Measurements from ENCODE around the gene CLHC1.
"Not testable (repeated sequence)": the region's sequence is repeated elsewhere in the genome, so short reads cannot be mapped to it uniquely, and the experiment has no call there.

CLHC1 gene

DNA sequence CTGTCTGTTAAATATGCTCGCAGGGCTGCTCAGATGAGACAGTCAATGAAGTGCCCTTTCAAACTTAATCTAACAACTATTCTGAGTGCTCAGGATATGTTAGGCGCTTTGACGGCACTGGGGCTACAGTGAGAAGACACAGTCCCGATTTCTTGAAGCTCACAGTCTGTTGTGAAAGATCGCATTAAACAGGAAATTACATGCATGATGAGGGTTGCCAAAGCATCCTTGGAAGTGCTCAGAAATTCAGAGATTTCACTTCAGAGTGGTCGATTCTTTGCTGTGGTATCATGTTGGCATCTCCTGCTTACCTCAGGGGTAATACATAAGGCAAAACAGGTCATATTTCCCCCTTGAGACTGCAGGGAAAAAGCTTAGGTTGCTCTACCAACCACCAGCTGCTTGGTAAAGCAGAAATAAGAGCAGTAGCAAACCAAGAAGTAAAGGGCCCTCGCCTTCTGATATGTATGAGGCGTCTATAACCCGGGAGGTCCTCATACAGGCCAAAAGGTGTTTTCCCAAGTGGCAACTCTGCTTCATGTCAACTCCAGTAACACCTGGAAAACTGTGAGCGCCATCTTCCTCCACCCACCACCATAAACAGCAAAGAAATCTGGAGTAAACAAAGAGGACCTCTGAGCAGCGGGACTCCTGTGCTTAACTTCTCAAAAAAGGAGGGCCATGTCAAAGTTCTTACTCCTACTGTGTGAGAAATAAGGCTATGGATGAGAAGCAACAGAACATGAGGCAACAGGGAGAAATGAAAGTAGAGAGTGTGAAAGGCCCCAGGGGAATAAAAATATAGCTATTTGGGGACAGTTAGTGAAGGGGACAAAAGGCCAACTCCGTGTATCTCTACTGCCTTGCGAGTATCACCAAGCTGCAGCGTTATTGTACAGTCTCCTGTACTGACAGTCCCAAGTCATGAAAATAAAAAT, 79.3 kb downstream of the CLHC1 start:
- DNase-seq, result no peak

DNA sequence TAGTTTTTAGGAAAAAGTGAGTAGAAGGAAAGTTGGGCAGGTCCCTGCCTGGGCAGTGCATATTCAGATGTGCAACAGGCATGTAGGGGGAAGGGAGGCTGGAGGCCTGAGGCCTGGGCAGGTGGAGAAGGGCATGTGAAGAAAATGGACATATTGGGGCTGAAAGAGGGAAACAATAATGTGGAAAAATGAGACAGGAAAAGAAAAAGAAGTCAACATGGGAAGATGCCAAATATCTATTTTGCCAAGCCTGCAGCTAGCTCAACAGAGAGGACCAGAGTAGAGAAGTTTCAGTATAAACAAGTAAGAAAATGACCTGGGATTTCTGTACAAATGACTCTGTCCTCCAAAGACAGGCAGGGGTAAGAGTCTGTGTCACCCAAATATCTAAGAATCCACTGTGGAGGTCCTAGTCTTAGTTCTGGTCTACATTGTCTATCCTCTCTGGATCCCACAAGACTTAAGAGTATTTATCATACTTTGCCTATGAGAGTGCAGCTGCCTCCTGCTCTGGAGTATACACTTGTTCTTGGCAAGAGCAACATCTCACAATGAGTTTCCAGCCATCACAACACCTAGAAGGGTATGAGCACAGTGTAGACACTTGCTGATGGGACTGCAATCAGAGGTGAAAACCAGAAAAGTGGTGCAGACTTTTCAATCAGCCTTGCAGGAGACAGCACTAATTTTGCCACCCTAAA, 80.2 kb downstream of the CLHC1 start:
- no peak for DNase-seq

DNA sequence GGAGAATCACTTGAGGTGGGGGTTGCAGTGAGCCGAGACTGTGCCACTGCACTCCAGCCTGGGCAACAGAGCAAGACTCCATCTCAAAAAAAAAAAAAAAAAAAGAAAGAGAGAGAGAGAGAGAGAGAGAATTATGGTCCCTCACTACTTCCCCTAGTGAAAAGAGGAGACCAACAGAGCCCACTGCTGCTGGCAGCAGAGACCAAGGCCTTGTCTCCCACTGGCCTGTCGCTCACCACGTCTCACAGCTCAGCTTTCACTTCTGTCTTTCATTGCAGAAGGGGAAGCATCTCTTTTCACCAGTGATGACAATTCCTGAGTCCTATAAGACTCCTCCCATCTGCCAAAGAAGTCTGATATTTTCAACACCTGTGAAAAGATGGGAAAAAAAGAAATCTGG, 81.3 kb downstream of the CLHC1 start:
- no peak for DNase-seq

DNA sequence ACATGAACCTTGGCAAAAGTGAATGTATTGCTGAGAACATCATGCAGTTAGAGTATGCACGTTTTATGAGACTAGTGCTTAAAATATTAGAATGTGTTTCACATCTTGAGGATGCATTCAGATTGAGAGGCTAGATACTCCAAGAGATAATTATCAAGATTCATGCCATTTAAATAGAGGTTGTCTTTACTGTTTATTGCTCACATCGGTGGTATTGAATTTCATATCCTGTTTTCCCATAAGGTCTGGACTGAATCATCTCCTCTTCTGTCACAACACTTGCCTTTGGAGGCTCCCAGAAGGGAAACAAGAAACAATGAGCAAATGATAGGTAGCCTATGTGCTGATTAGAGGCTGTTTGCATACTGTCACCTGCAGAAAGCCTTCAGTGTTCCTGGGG, 83.8 kb downstream of the CLHC1 start:
- peak; percentile 86 for DNase-seq

DNA sequence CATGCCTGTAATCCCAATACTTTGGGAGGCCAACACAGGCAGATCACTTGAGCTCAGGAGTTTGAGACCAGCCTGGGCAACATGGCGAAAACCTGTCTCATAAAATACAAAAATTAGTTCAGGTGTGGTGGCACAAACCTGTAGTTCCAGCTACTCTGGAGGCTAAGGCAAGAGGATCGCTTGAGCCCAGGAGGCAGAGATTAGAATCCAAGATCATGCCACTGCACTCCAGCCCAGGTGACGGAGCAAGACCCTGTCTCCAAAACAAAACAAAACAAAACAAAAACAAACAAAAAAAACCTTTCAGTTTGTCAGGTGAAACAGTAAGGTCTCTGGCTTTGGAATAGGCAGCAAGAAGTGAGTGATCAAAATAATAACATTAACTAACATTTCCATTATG, 84.6 kb downstream of the CLHC1 start:
- no peak for DNase-seq

DNA sequence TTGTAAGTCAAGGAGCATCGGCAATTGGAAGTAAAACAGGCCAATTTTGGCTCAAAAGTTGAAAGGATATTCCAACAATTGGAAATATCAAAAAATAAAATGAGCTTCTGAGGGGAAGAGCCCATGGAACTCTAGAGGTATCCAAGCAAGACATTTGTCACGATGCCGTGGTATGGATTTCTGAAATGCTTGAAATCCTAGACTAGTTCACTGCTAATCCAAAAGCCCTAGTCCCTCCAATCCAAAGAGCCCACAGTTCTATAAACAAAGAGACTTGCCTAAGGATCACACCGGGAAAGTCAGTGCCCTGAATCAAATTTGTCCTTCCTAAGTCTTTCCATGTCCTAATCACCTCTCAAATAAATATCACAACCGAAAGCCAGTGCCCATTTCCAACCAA, 85.1 kb downstream of the CLHC1 start:
- no peak for DNase-seq

DNA sequence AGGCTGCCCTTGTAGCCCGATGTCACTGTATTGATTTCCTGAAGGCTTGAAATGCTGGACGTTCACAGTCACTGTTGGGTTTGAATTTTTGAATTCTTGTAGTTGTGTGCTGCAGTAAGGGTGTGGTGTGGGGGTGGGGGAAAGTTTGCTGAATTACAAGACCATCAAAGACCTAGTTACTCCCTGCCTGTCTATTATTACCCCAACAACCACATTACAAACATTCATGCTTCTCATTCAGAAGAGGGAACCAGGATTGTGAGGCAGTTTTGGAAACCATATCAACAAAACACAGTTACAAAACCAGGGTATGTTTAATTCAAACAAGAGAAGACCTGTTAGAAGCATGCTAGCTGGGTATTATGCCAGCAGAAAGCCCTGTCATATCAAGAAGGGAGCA, 85.8 kb downstream of the CLHC1 start:
- no peak for DNase-seq

DNA sequence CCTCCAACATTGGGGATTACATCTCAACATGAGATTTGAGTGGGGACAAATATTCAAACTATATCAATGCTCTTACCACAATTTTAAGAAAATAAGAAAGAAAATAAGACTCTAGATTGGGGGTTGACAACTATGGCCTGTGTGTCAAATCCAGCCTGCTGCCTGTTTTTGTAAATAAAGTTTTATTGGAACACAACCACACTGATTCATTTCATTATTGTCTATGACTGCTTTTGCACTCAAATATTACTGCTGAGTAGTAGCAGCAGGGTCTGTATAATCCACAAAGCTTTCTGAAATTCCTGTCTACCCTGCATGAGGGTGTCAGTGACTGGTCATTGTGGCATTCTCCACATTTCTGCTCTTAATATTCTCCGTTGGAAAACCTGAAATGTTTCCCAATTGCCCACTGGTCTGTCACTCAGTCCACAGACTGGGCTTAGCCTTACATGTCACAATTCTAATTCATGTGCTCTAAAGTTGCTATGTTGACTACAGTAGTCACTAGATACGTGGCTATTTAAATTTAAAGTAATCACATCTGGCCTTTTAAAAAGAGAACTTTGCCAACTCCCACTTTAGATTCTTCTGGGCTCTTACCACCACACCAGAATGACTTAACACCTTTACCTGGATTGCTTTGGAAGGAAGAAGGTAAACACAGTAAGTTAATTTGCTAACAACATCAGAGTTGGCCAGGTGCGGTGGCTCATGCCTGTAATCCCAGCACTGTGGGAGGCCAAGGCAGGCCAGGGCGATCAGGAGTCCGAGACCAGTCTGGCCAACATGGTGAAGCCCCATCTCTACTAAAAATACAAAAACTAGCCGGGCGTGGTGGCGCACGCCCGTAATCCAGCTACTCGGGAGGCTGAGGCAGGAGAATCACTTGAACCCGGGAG, 86.9 kb downstream of the CLHC1 start:
- no peak for DNase-seq

DNA sequence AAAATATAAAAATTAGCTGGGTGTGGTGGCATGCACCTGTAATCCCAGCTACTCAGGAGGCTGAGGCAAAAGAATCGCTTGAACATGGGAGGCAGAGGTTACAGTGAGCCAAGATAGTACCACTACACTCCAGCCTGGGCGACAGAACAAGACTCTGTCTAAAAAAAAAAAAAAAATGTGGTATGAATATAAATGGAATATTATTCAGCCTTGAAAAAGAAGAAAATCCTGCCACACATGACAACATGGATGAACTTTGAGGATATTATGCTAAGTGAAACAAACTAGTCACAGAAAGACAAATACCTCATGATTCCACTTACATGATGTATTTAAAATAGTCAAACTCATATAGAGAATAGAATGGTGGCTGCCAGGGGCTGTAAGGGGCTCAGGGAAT, 88.4 kb downstream of the CLHC1 start:
- not testable (repeated sequence) for DNase-seq

DNA sequence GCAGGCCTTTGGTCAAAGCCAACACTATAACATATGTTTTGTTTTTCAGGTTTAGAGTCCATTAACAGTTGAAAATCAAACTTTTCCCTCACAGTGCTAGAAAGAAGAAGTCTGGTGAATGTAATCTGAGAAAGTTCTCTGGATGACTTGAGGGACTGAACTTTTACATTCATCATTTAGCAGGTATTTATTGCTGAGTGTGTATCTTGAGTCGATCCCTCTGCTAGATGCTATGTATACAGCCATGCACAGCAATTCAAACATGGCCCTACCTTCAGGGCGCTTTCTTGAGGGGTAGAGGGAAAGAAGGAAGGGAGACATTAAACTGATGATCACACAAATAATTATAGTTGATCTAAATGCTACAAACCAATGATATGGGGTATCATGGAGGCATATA, 89.6 kb downstream of the CLHC1 start:
- DNase-seq, result no peak

DNA sequence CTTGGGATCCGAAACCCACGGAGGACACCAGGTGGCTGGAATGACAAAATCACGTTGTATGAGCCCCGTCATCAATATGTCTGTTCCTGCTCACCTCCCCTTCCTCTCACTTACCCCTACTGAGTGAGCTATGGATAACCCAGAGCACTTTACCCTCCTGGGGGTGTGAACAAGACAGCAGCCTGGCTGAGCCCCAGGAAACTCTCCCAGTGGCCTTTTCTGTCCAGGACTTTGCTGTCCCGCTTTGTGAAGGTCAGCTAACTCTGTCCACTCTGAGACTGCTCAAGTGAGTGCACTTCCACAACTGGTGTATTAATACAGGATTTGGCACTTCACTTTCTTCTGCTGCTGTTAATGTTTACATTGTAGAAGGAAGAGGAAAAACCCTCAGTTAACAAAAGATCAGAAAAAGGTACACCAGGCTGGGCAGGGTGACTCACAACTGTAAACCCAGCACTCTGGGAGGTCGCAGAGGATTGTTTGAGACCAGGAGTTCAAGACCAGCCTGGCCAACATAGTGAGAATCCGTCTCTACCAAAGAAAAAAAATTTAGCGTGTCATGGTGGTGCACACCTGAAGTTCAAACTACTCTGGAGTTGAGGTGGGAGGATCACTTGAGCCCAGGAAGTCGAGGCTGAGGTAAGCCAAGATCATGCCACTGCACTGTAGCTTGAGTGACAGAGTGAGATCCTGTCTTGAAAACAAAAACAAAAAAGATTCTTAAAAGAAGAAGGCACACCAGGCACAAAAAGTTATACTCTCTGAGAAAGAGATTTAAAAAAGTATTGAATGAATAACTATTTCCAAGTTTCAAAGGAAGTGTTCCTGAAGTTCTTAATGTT, 90.3 kb downstream of the CLHC1 start:
- DNase-seq, result no peak

DNA sequence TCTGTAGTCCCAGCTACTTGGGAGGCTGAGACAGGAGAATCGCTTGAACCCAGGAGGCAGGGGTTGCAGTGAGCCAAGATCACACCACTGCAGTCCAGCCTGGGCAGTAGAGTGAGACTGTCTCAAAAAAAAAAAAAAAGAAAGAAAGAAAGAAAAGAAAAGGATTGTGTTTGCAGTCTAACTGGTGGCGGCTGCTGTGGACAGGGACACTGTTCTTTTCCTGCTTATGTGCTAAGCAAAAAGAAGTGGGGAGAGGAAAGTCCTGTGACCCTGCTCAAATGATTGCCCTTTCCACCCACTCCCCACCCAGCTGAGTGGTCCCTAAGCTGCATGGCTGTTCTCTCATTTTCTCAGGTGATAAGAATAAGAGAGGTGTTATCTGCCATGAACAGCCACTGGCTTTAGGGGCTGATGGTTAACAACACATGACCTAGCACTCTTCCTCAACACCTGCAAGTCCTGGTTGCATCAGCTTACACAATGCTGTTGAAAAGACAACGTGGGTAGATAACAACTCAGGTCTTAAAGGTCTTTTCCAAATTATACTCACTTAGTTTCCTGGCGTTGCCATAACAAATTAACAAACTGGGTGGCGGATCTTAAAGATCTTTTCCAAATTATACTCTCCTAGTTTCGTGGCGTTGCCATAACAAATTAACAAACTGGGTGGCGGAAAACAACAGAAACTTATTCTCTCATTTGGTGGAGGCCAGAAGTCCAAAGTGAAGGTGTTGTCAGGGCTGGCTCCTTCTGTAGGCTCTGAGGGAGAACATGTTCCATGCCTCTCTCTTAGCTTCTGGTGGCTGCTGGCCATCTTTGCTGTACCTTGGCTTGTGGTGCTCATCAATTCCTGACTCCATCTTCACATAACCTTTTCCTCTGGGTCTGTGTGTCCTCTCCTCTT, 91.5 kb downstream of the CLHC1 start:
- DNase-seq, result no peak

DNA sequence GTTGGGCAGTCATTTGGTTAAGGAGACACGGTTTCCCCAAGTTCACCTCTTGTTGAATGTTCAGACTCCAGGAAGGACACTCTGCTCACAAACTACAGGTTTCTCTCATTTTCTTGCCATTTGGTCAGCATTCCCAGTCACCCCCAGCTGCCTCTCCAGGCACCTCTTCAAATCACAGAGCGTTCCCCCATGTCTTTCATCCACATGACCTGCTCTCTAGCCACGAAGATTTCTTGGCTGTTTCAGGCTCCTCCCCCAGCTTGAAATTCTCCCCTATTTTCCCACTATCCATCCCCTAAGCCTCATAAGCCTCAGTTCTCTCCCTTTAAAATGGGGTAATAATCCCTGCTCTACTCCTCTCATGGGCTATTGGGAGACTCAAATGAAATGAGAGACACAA, 92.8 kb downstream of the CLHC1 start:
- no peak for DNase-seq

DNA sequence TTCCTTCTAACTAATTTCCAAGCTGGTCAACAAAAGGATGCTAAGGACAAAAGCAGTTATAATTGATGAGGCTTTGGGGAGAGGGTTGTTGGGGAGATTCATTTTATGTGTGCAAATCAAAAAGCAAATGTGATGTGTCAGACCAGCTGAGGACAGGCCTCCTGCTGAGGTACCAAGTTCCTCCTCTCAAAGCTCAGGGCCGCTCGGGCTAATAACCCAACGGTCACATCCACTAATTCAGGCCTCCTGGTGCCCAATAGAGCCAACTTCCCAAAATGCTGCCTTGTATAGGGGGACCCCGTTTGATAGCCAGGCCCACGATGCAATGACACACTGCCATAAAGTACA, 93.2 kb downstream of the CLHC1 start:
- DNase-seq, result no peak

DNA sequence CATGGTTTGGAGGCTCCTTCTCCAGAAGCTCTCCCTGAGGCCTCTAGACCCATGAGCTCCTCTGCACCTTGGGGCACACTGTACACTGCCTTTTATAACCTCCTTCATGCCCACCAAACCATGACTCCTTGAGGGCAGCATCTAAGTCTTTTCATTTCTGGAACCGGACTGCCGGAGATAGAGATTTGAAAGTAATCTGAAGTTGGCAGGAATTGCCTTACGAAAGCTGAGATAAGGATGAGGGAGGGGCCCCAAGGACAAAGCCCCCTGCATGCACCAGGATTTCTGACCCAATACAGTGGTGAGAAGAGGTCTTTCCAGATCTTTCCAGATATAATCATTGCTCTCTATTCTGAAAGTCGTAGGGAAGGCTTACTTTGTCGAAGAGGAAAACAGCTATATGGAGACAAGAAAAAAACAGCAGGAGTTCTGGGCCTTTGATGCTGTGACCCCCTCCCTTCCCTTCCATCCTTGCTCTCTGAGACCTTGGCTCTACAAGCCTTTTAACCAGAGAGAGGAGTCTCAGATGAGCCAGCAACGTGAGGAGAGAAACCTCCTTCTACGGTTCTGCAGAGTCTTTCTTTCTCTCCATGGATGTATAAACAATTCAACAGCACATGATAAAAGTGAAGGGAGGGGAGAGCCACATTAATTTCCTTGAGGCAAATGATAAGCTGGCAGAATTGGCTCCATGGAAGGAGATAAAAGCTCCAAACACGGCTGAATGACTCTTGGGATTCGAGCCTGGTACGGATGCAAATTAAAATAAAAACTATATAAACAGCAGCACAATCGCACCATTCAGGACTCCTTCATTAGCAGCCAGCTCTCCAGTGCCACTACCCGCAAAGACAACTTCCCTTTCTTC, 93.8 kb downstream of the CLHC1 start:
- no peak for DNase-seq

DNA sequence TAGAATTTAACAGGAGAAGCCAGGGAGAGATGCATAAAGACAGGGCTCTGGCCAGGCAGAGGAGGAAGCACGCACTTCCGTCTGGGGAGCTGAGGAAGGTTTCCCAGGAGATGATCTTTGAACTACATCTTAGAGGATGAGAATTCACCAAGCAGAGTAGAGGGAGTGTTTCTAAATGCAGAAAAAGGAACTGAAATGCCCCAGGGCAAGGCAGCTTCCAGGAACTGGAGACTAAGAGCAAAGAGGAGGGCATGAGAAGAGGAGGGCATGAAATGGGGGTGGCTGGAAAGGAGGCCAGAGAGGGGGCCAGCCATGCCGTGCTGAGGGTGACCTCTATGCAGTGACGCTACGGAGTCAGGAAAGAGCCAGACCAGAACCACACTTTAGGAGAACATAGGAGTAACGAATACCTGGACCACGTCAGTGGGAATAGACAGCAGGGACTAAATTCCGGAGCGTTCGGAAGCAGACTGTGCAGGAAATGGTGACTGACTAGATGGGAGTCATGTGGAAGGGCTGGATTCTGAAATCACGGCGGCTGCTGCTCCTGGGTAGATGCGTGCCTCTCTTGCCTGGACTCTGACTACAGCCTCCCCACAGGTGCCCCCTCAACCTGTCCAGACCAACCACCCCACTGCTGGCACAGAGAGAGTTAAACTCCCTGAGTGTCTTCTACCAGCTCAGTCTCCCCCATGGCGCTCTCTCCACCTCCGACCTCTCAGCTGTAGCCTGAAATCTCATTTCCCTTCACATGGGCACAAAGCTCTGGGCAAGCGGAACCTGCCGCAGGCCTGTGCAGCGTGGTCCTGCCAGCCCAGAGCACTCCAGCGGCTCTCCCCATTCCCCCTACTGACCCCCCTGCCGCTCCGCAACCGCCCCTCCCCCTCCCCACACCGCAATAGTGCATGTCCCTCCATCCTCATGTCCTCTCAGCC, 94.8 kb downstream of the CLHC1 start:
- DNase-seq, result no peak

DNA sequence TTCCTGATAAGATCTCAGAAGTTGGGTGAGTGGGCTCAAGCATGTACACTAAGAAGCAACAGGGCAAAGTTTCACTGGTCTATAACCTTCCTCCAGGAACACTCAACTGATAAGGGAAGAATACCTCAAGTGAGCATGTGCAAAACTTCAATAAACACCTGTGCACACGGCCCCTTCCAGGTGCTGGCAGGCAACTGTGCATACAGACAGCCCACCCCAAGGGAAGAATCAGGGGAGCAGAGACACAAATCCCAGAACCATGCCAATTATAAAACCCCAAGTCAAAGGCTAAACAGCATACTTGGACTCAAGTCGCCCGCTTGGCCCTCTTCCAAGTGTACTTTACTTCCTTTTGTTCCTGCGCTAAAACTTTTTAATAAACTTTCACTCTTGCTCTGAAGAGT, 96.0 kb downstream of the CLHC1 start:
- no peak for DNase-seq

DNA sequence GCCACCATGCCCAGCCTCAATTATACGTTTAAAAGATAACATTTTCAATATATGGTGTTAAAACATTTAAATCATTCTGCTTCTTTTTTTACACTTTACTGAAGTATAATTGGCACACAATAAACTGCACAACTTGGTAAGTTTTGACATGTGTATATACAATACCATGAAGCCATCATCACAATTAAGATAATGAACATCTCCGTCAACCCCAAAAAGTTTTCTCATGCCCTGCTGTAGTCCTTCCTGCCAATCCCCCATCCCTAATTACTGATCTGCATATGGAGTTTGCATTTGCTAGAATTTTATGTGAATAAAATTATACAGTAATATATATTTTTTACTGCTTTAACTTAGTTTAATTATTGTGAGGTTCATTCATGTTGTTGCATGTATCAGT, 96.6 kb downstream of the CLHC1 start:
- DNase-seq, result no peak

DNA sequence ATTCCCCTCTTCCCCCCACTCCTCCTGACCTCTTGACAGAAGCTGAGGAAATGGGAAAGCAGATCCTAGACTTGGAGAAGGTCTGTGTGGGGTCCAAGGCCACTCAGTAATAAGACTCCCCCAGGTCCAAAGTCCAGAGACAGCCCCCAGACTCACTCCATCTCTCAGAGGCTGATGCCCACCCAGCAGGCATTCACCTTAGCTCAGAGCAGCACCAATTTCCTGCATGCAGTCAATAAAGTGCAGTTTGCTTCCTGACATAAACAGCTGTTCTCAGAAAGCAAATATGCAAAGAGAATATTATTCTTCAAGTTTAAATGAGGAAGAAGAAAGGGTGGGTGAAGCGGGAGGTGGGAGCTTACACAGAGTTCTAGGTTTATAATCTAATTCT, 97.8 kb downstream of the CLHC1 start:
- no peak for DNase-seq
